Eye (tissue), 1 donor: ENCODE results near the gene C16orf89.
"Not testable (repeated sequence)": the region's sequence is repeated elsewhere in the genome, so short reads cannot be mapped to it uniquely, and the experiment has no call there.

ENCODE experiments used
- DNase-seq: peaks from one replicate; pipeline ENCODE4 v3.0.0-alpha.2; 2015

Gene C16orf89, protein sequence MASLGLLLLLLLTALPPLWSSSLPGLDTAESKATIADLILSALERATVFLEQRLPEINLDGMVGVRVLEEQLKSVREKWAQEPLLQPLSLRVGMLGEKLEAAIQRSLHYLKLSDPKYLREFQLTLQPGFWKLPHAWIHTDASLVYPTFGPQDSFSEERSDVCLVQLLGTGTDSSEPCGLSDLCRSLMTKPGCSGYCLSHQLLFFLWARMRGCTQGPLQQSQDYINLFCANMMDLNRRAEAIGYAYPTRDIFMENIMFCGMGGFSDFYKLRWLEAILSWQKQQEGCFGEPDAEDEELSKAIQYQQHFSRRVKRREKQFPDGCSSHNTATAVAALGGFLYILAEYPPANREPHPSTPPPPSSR

DNA sequence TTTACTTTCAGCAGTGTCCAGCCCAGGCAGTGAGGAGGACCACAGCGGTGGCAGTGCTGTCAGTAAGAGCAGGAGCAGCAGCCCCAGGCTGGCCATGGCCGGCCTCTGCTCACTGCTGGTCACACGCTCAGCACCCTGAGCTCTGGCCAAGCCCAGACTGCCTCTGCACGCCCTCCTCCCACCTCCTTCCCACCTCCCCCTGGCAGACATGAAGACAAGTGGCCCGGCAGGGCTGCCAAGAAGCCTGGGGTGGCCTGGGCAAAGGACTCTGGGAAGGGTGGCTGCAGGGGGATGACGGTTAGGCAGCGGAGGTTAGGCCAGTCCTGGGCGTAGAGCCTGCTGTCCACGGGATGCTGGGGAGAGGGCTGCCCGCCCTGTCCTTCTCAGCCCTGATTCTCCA is at the start of gene C16orf89:
Gene C16orf89 (minus strand): TSS at position 144 of the 400 bp plus-strand sequence. CDS start 48 bp downstream, at position 96.
- DNase-seq = no peak

DNA sequence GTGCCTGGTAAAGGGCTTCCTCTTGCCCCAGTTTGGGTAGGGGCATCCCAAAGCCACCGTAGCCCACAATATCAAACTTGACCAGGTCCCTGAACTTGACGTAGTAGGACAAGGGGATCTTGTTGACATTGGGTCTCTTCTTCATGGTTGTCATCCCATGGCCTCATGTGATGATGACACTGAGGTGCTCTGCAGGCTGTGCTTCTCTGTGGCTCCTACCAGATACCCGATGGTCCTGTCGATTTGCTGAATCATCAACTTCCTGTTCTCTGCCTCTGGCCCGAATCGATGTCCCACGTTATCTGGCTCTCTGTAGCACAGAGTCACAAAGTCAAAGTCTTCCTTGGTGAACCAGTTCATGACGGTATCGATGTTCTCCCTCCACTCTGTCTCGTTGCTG is 45.2 kb upstream of the C16orf89 start:
- not testable (repeated sequence) for DNase-seq

DNA sequence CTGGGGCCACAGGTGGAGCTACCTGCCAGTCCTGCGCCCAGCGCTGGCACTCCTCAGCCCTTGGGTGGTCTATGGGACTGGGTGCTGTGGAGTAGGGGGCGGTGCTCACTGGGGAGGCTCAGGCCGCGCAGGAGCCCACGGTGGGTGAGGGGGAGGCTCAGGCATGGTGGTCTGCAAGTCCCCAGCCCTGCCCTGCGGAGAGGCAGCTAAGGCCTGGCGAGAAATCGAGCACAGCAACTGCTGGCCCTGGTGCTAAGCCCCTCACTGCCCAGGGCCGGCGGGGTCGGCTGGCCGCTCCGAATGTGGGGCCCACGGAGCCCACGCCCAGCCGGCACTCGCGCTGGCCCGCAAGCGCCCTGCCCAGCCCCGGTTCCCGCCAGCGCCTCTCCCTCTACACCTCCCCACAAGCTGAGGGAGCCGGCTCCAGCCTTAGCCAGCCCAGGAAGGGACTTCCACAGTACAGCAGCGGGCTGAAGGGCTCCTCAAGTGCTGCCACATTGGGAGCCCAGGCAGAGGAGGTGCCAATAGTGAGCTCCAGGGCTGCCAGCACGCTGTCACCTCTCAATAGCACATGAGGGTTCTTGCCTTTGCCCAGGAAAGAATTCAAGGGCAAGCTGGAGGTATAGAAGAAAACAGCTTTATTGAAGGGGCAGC is 42.9 kb upstream of the C16orf89 start:
- DNase-seq = no peak

DNA sequence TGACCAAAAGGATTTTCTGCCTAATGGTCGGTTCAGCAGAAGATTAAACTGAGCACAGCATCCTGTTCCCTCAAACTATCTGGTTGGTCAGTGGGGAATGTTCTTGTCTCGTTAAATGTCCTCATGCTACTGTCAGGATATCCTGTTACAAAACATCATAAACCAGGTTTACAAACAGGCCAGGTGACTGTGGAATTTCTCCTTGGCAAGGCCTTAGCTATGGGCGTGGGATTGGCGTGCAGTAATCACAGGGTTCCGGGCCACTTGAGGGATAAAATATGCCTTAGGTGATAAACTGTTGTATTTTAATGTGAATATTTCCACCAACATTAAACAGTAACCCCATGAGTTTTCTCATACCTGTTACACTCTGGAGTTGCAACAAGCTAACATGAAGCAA is 39.3 kb upstream of the C16orf89 start:
- DNase-seq = not testable (repeated sequence)

DNA sequence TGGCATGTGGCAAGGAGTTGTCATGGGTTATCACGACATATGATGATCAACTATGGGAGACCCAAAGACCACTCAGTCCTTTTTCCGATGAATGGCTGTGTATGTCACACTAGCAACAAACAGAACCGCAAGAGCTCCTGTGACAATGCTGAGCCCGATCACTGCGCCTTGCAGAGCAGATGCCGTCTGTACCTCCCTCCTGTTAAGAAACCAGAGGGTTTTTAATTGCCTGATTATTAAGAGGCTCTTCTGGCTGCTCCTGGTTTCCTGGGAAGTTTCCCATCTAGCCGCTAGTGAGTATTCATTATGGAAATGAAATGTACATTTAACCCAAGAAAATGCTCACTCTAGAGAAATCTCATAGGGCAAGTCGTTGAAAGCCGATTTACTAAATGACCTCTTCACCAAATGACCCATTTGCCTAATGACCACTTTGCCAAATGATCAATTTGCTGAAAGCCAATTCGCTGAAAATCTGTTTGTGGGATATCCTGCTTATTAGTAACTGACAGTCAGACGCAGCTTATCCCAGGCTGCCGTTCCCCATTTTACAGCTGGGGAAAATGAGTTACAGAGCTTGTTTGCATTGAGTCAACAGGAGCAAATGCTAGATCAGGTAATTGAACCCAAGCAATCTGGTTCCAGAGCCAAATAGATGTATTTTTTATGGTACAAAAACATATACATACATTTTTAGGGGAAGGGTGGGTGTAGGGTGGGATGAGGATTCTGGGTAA is 37.7 kb upstream of the C16orf89 start:
- not testable (repeated sequence) for DNase-seq

DNA sequence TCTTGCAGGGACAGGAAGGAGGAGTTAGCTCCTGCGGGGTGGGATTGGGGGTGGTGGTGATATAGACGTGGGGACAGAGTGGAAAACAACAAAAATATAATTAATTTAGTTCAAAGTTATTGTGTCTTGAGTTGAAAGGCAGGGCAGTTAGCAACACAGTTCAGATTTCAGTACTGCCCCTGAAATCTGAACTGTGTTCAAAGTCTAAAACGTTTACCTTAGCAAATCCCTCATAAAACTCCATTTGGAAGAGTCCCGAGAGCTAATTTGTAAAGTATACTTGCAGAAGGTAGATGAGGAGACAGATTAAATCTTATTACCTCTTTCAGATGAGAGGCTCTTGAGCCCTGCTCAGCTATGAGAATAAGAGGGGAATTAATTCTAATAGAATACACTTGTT is 33.4 kb upstream of the C16orf89 start:
- not testable (repeated sequence) for DNase-seq

DNA sequence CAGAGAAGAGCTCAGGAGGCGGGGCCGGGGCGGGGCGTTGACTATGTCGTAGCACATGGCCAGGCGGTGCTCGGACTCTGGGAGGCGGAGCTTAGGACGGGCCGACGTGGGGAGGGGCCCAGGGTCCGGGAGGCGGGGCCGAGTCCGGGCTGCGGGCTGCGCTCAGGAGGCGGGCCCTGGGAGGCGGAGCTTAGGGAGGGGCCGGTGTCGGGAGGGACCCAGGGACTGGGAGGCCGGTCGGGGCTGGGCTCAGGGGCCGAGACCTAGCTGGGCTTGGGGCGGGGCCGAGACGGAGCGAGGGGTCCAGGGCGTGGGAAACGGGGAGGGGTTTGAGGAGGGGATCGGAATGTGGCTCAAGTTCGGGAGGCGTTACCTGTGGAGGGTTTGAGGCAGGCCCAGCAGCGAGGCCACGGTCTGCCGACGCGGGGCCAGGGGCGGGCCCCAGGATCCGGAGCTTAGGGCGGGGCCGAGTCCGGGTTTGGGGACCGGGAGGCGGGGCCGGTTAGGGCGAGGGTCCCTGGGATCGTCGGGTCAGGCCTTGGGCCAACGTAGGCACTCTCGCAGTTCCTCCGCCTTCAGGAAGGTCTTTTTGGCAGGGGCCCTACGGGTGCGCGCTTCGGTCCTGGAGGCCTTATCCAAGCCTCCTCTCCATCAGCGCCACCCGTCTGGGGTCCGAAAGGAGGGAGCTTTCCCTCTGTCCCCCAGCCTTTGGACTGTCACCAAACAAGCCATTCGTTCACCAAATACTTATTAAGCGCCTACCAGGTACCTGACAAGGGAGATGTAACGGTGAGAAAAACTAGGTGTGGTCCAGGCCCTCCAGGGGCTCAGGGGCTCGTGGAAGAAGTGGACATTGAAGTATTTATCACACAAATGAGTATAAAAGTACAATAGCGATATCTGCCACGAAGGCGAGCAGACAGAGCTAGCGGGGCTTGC is 32.7 kb upstream of the C16orf89 start:
- peak; percentile 85 for DNase-seq

DNA sequence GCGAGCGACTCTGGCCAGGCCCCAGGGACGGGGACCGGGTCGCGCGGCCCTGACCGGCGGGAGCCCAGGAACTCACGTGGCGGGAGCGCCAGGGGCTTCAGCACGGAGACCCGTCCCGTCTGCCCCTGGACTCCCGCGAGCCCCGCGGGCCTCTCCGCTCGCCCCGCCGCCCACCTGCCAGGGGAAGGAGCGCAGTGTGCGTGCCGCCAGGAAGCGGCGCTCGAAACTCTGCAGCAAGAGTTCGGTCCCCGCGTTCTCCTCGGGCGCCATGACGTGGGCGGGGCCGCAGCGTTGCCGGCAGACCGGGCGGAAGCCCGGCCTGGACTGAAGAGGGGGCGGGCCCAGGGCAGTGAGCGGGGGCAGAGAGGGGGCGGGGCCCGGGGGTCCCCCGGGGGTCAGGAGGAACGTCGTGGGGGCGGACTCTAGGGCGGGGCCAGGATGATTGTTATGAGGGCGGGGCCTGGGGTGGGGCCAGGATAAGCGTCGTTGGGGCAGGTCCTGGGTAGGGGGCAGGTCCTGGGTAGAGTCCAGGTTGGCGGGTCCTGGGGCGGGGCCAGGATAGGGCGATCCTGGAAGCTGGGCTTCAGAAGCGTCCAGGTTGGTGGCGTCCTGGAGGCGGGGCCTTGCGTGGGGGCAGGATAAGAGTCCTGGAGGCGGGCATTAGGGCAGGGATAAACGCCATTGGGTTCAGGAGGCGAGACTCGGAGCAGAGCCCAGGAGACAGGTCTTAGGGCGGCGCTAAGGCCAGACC is 31.9 kb upstream of the C16orf89 start, which contains the start of gene EEF2KMT:
Gene EEF2KMT (minus strand): TSS at position 326 of the 751 bp plus-strand sequence. CDS start 56 bp downstream, at position 270.
- peak; percentile 99 for DNase-seq

DNA sequence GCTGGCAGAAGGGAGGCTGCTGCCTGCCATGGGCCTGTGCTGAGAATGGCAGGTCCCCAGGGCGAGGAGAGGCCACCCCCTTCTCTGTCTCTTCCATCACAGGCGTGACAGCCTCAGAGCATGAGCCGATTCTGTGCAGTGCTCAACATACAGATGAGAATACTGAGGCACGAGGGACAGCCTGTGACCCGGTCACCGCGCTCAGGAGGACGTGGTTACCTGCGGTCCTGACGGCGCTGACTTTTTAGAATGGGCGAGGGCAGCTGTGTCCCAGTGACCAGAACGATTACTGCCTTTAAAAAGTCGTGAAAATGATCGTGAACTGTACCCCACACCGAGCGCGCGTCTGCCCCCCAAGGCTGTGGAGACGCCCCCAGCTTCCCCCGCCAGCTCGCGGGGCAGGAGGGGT is 31.3 kb upstream of the C16orf89 start:
- DNase-seq = peak; percentile 78

DNA sequence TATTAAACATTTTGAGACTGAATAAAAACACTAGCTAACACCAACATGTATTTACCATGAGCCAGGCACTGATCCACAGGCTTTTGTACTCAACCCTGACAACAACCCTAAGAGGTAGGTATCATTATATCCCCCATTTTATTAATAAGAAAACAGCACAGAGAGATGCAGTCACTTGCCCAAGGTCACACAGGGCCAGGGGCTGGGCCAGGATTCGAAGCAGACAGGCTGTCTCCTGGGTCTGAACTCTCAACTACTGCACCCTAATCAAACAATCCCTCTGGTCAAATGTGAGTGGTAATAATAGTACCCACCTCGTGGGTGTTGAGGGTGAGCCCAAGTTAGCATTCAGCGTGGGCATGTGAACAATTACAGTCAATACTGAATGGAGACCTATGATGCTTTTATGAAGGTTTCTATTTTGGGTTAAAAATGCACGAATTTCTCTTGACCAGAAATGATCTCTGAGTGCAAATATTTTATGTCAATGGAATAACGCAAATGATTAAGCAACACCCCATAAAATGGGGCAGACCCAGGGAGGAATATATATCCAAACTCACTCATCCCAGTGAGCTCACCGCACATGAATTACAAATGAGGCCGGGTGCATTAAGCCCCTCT is 30.8 kb upstream of the C16orf89 start:
- DNase-seq = peak; percentile 14

DNA sequence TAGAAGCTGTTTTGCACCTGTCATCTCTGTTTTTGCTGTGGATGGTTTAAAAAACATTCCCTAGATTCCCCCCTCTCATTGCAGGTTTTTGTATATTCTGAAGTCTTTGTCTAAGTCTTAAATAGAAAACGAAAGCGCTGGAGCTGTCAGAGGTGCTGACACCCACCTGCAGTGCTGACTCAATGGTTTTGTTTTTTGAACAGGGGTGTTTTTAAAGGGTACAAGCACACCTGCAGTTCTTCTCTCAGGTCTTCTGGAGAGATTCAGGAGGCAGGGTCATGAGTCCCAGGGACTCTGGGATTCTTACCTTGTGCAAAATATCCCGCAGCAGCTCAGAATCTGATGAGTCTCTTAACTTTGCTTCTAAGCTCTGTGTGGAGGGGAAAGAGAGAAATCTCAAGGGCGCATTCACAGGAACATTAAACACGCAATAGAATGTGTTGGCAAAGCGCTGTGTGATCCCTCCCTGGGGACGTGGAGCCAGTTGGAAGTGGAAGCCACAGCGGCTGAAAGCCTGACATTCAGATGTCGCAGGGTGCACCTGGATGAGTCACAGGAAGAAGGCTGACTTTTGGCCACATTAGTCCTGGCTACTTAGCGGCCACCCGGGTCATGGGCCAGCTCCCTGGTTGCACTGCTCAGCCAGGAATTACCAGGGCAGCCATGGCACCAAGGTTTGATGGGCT is 29.5 kb upstream of the C16orf89 start:
- not testable (repeated sequence) for DNase-seq

DNA sequence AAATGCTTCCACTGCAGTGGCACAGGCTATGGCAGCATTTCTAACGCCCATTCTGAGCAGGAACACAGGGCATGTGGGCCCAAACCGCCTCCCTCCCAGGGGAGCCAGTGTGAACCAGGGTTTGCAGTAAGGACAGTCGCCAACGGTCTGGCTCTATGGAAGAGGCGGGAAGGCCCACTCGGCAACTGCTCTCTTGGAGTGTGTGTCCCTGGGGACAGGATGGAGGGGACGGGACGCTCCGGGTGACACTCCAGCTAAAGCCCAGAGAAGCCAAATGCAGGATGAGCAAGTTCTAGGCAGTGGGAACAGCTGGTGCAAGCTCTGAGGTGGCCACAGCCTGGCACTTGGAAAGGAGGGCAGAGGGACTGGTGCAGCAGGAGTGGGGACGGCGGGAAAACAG is 28.0 kb upstream of the C16orf89 start:
- DNase-seq = not testable (repeated sequence)

DNA sequence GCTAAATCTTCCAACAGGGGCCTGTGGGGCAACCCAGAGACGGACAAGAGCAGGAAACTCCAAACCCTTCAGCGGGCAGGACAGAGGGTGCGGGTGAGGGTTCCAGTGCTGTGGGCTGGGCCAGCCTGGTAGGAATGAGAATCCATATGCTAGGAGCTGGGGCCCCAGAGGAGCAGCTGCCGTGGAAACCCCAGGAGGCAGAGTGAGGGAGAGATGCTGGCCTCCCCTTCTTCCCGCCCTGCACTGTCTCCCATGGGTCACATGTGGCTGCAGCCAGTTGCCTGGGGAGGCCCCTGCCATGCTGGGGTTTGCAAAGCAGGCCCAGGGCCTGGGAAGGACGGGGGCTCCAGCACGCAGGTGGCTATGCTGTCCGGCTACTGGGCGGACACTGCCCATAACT is 27.3 kb upstream of the C16orf89 start:
- DNase-seq = not testable (repeated sequence)

DNA sequence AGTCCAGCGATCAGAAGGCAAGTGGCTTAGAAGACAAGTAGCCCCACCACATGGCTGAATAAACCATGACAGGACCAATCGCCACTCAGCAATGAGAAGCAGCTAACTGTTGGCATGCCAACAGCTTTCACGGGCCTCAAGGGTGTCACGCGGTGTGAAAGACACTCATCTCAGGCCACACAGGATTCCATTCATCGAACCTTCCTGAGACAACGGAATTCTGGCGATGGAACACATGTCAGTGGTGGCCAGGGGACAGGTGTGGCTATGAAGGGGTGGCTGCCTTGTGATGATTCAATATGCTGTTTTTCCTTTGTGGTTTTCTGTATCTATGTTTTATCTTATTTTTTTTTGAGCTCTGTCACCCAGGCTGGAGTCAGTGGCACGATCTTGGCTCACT is 24.8 kb upstream of the C16orf89 start:
- DNase-seq = not testable (repeated sequence)

DNA sequence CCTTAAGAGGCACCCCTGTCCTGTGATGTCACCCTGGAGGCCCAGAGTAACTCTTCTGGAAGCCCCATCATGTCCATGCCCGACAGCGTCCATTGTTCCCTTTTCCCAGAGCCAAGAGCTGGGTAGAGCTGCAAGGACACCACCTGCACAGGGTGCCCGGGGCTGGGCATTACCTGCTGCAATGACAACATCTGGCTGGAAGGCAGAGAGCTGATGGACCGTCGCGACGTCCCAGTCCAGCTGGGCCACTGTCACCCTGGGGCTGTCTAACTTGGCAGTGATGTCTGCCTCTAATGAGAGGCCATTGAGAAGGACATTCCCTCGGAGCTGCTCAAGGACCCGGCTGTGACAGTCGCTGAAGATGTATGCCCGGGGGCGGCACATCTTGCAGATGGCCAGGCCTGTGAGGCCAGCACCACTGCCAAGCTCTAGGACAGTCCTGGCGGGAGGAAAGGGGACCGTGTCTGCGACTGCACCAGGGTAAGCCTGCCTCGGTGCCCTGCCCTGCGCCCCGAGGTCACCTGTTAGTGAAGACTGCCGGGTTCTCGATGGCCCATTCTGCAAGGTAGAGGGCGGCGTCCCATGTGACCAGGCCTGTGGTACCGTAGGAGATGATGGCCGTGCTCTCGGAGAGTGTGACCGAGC is 24.3 kb upstream of the C16orf89 start:
- DNase-seq = not testable (repeated sequence)

DNA sequence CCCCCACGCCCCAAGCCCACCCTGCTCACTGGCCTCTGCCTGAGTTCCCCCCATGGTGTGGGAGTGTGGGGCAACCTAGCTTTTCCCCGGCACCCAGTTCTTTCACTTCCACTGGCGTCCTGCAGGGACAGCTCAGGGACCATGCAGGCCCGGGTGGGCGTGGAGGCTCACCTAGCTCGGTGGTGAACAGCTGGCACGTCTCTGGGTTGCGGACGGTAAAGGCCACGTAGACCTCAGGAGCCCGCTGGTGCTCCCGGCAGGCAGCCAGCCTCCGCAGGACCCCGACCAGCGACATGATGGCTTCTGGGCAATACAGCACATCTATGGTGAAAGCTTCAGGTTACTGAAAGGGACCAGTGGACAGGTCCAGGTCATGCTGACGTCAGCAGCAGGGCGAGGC is 23.2 kb upstream of the C16orf89 start:
- DNase-seq = not testable (repeated sequence)

DNA sequence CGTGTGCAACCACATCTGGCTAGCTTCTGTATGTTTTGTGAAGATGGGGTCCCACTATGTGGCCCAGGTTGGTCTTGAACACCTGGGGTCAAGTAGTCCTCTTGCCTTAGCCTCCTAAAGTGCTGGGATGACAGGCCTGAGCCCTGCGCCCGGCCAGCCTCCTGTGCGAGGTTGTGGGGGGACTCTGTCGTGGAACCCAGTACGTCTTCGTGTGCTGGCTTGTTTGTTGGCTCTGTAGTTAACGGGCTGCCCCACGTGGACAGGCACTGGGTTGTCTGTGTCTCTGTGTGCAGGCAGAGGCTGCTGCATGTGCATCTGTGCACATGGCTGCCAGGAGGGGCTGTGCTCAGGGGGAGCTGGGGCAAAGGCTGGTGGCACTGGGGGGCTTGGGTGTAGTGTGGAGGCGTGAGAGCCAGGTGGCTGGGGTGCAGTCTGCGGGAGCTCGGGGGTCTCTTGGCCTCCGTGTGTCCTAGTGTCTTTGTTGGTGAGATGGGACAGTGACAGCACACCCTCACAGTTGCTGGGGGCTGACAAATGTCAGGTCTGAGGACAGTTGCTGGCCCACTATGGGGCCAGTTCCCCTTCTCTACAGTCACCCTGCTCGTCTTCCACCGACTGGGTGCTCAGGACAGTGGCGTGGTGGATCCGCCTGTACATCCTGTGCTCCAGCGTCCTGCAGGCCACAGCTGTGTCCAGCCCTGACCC is 22.5 kb upstream of the C16orf89 start:
- not testable (repeated sequence) for DNase-seq

DNA sequence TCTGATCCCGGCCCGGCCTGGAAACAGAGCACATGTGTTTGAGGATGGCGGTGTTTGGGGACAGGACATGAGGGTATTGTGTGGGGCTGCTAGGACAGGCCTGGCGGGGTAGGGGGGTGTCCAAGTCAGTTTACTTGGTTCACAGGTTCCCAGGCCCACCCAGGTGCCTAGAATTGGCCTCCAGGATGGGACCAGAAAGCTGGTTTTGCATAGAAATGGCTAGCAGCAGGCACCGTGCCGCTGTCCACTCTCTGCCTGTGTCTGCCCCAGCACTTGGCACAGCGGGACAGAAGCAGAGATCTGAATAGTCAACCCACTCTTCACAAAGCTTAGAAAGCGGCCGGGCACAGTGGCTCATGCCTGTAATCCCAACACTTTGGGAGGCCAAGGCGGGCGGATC is 20.0 kb upstream of the C16orf89 start:
- DNase-seq = not testable (repeated sequence)

DNA sequence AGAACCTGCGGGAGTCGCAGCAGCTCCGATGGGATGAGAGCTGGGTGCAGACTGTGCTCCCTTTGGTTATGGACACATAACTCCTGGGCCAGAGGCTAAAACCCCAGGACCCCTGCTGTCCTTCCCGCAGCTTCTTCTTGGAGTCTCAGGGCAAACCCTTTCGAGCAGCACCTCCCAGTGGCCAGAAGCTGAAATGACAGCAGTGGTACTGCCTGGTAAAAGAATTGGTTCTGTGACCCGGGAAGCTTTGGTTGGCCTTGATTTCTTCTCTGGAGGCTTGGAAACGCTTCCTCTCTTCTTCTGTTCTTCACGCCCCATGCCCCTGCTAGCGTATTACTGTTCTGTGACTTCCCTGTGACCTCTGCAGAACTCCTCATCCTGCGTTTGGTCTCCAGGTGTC is 19.0 kb upstream of the C16orf89 start:
- DNase-seq = peak; percentile 55
